Esophagus (tissue), 2 donors: ENCODE results near the gene PRRT2. TPM values are rescaled to one million over a fixed set of nuclear protein-coding genes. Genes with fewer than 3 reads are reported as not detected.

Experiments used
- H3K27ac ChIP-seq, 2 donors: one replicate each; pipeline ENCODE4 v1.5.1; 2013; ENCODE audit warnings: low read depth in 2 of 2, mild to moderate bottlenecking in 2 of 2, inconsistent platforms in 1 of 2, low read length in 1 of 2, moderate library complexity in 1 of 2
- H3K27me3 ChIP-seq, 2 donors: one replicate each; pipeline ENCODE4 v1.6.1; 2013; ENCODE audit warnings: low read length in 2 of 2, control low read depth in 1 of 2, mild to moderate bottlenecking in 1 of 2; ENCODE audit not compliant: insufficient read depth in 2 of 2, control insufficient read depth in 1 of 2
- H3K36me3 ChIP-seq, 2 donors: one replicate each; pipeline ENCODE4 v1.6.1; 2013; ENCODE audit warnings: low read length in 1 of 2; ENCODE audit not compliant: control insufficient read depth in 2 of 2, insufficient read depth in 2 of 2
- H3K4me1 ChIP-seq, 2 donors: one replicate each; pipeline ENCODE4 v1.6.1; 2013; ENCODE audit warnings: low read length in 1 of 2; ENCODE audit not compliant: control insufficient read depth in 2 of 2, insufficient read depth in 2 of 2
- H3K4me3 ChIP-seq, 2 donors: one replicate each; pipeline ENCODE4 v1.5.1; 2013; ENCODE audit warnings: low read length in 2 of 2, mild to moderate bottlenecking in 2 of 2, low read depth in 1 of 2, moderate library complexity in 1 of 2
- H3K9me3 ChIP-seq, 2 donors: one replicate each; pipeline ENCODE4 v1.6.1; 2013; ENCODE audit warnings: mild to moderate bottlenecking in 2 of 2, low read depth in 1 of 2, low read length in 1 of 2, moderate library complexity in 1 of 2; ENCODE audit not compliant: control insufficient read depth in 2 of 2, insufficient read depth in 1 of 2
- WGBS, 2 donors: extraction: QIAGEN DNeasy Blood & Tissue Kit; methylation state at CpG; one replicate each; pipeline ENCODE4 v1.1.7; 2013; 5-methylcytosine and 5-hydroxymethylcytosine counted together
- polyA plus RNA-seq, 2 donors: library from polyadenylated mRNA; stranded (reverse); fragments of 200-250 nt; gene quantifications; one replicate each; pipeline ENCODE4 v1.2.3, GENCODE V29; 2013
- donor health status: healthy with polysubstance abuse.
- donor health status: Bipolar disorder and iron deficiency.

The PRRT2 gene
- polyA plus RNA-seq, 2 donors: 1.1 to 2.1 TPM

DNA sequence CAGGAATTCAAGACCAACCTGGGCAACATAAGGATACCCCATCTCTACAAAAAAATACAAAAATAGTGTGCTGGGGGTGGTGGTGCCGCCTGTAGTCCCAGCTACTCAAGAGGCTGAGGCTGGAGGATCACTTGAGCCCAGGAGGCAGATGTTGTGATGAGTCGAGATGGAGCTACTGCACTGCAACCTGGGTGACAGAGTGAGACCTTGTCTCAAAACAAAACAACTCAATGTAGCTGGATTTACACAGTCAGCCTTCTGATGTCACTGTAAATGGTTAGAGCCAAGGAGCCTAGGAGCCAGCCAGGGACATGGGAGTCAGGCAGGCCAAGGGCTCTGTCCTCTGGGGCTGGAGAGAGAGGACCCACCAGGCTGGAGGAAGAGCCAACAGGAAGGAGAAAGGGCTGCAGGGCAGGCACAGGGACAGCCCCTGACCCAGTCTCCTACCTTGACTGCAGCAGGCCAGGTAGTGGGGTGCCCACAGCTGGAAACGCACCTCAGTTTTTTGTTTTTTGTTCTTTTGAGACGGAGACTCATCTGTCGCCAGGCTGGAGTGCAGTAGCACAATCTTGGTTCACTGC is 42.6 kb downstream of the PRRT2 start:
- no peak overlapping the region for H3K27ac ChIP-seq
- no peak overlapping the region for H3K4me3 ChIP-seq
- H3K36me3 ChIP-seq: peaks cover 4 to 12% of the 10 kb centered on the region in 2 donors
- 83 to 85% methylated on average over 5 of the region's 5 CpGs for WGBS, 2 donors
- no peaks in the 10 kb centered on the region for H3K4me1 ChIP-seq
- no peaks in the 10 kb centered on the region for H3K27me3 ChIP-seq
- no peaks in the 10 kb centered on the region for H3K9me3 ChIP-seq

DNA sequence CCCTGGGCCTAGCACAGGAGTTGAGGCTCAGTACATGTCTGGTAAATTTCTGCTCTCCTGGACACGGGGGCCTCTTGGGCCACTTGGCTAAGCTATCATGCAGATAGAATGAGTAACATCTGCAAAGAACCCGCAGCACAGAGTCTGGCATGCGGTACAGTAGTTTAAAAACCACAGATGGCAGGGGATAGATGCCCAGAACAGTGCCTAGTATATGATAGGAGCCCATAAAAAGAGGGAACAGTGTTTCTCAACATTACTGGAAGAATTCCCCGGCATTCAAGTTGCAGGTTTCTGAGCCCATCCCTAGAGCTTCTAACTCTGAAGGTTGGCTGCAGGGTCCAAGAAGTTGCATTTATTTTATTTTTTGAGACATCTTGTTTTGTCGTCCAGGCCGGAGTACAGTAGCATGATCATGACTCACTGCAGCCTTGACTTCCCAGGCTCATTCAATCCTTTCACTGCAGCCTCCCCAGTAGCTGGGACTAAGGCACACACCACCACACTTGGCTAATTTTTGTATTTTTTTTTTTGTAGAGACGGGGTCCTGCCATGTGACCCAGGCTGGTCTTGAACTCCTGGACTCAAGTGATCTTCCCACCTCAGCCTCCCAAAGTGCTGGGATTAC is 45.3 kb downstream of the PRRT2 start:
- no peak overlapping the region for H3K27ac ChIP-seq
- 78 to 80% methylated on average over 7 of the region's 7 CpGs for WGBS, 2 donors

DNA sequence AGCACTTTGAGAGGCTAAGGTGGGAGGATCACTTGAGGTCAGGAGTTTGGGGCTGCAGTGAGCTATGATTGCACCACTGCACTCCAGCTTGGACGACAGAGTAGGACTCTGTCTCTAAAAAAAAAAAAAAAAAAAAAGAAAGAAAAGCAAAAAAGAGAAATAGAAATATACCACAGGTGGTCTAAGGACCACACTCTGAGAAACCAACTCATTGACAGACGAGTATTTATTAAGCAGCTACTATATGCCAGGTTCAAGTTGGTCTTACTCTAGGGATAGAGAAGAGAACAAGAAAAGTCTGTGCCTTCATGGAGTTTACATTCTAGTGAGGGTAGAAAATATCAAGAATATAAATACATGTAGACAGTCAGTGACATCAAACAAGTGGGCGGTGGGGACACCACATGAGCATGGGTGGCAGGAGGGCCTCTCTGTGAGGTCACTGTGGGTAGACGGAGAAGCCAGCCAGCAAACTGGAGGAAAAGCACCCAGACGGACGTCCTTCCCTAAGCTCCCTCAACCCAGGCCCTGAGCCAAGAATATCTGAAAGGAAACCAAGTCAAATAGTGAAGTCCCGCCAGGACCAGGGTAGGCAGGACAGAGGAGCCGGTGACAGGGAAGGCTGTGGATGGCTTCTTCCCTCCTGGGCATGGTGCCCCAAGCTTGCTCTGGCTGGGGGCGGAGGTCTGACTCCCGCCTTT is 46.3 kb downstream of the PRRT2 start:
- 68 to 82% methylated on average over 10 of the region's 10 CpGs for WGBS, 2 donors
- H3K27me3 ChIP-seq: no peaks in the 10 kb centered on the region
- H3K4me3 ChIP-seq: no peak overlapping the region
- H3K27ac ChIP-seq: no peak overlapping the region
- peaks cover 2 to 4% of the 10 kb centered on the region in 2 donors for H3K4me1 ChIP-seq
- peaks cover 4 to 23% of the 10 kb centered on the region in 2 donors for H3K36me3 ChIP-seq
- no peaks in the 10 kb centered on the region for H3K9me3 ChIP-seq

More for the DNA sequence above, 45.3 kb downstream of the PRRT2 start:
- Histone ChIP-seq H3K4me3 (no peak overlapping the region), H3K9me3 (no peaks in the 10 kb centered on the region), H3K4me1 (peaks cover 2 to 4% of the 10 kb centered on the region in 2 donors), H3K36me3 (peaks cover 4 to 23% of the 10 kb centered on the region in 2 donors), H3K27me3 (no peaks in the 10 kb centered on the region)

DNA sequence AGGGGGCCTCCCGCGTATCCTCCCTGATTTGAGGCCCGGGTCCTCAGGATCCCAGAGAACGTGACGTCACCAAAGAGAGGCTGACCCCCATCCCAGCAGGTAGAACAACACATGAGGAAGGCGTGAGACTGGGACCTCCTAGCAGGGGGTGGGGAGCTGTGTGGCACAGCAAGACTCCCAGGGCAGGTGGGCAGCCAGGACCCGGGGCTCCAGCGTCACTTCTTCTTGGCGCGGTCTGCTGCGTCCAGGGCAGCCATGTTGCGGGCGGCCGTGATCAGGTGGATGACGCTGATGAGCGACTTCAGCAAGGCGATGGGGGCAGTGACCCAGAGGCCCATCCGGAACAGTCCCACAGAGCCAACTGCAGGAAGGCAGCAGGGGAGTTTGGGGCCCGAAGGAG is 47.0 kb downstream of the PRRT2 start:
- WGBS, 2 donors: 94% methylated on average over 19 of the region's 19 CpGs
- H3K27ac ChIP-seq: no peak overlapping the region
- H3K36me3 ChIP-seq: peaks cover 4 to 23% of the 10 kb centered on the region in 2 donors
- H3K4me1 ChIP-seq: peaks cover 2 to 7% of the 10 kb centered on the region in 2 donors
- H3K27me3 ChIP-seq: no peaks in the 10 kb centered on the region
- no peaks in the 10 kb centered on the region for H3K9me3 ChIP-seq
- H3K4me3 ChIP-seq: no peak overlapping the region

DNA sequence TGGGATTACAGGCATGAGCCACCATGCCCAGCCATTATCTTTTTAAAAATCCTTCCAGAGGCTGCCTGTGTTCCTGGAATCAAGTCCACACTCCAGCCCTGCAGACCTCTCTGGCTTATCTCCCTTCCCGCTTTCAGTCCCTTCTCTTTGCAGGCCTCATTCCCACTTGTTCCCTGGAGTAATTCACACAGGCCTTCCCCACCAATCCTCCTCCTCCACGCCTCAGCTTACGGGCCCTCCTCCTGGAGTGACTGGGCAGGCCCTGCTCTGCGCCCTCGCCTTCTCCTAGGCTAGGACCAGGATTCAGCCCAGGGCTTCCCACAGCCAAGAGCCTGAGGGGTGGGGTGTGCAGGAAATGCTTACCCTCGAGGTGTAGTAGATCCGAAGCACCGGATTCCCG is 48.2 kb downstream of the PRRT2 start:
- no peaks in the 10 kb centered on the region for H3K27me3 ChIP-seq
- WGBS, 2 donors: 87 to 90% methylated on average over 9 of the region's 9 CpGs
- no peak overlapping the region for H3K4me3 ChIP-seq
- no peaks in the 10 kb centered on the region for H3K9me3 ChIP-seq
- H3K4me1 ChIP-seq: peaks cover 2 to 7% of the 10 kb centered on the region in 2 donors
- H3K27ac ChIP-seq: no peak overlapping the region
- peaks cover 4 to 23% of the 10 kb centered on the region in 2 donors for H3K36me3 ChIP-seq

DNA sequence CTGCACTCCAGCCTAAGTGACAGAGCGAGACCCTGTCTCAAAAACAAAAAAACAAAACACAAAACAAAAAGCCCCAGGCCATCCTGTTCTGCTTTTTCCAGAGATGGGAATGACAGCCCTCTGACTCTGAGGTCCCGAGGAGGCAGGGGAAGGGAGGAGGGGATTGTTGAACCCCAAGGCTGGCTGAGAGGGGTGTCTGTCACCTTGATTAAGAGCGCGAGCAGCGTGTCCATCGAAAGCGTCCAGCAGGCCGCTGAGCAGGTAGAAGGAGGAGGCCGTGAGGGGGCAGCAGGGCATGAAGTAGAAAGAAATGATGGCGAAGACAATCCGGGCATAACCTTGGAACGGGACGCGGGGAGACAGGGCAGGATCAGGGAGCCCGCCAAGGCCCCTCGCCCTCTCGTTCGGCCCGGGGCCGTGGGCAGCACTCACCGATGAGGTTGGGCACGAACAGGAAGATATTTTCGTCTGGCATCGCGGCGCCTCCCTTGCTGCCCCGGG is 50.4 kb downstream of the PRRT2 start:
- peak overlapping the region; percentile 82 for H3K27ac ChIP-seq
- no peaks in the 10 kb centered on the region for H3K27me3 ChIP-seq
- H3K36me3 ChIP-seq: peaks cover 4 to 23% of the 10 kb centered on the region in 2 donors
- H3K9me3 ChIP-seq: no peaks in the 10 kb centered on the region
- H3K4me3 ChIP-seq: peak overlapping the region; percentile 75 to 99
- 1 to 2% methylated on average over 27 of the region's 27 CpGs for WGBS, 2 donors
- H3K4me1 ChIP-seq: peaks cover 2 to 7% of the 10 kb centered on the region in 2 donors

DNA sequence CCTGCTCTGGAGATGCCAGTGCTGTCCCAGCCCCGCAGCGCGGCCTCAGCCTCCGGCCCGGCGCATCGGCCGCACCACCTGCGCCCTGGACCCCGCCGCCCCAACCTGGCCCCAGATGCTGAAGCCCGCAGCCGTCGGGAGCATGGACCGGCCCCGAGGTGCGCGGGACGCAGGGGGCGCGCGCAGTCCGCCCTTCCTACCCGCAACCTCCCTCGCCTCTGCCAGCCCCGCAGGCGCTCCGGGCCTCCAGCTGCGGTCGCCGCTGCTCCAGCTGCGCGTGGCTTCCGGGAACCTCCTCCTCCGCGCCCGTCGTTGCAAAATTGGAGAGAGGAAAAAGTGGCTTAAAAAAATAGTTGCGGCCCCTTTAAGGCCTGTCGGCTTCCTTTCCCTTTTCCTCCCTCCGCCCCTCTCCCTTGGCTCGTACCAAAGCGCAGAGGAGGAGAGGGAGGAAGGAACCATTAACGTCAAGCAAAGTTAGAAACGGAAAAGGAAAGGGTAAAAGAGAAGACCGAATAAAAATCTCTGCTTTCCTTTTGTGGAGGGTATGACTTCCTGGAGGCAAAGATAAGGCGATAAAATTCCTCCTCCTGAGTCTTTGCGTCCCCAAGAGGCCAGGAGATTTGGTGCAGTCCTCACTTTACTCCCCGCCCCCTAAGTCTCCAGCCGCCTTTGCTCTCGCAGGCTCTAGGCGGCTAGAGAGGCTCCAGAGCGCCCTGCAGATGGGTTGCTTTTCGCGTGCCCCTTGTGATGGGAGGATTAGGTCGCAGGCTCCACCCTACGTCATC is 51.1 kb downstream of the PRRT2 start, which contains the start of gene CDIPT:
Gene CDIPT, minus strand, starts transcription at position 343 of the 785 bp plus-strand sequence. CDS start 369 bp downstream, outside the sequence.
- no peaks in the 10 kb centered on the region for H3K9me3 ChIP-seq
- H3K36me3 ChIP-seq: peaks cover 4 to 23% of the 10 kb centered on the region in 2 donors
- H3K4me1 ChIP-seq: peaks cover 2 to 7% of the 10 kb centered on the region in 2 donors
- H3K27ac ChIP-seq: peak within 1 kb of the TSS; percentile 82
- H3K4me3 ChIP-seq: peak within 1 kb of the TSS; percentile 75 to 99
- 0 to 1% methylated on average over 53 to 57 of the region's 57 CpGs for WGBS, 2 donors
- no peaks in the 10 kb centered on the region for H3K27me3 ChIP-seq

DNA sequence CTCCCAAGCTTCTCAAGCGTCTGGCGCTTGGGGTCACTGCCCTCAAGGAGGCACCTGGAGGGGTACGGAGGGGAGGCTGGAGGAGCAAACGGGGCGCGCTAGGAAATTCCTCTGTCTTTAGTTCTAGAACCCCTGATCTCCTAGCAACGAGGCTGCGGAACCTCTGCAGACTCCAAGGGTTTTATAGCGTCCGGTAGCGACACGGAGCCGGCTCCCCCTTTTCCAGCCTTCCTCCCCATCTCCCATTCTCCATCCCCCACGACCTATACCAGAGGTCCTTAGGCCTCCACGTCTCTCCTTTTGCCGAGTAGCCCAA is 51.6 kb downstream of the PRRT2 start:
- Histone ChIP-seq H3K9me3 (no peaks in the 10 kb centered on the region), H3K27me3 (no peaks in the 10 kb centered on the region), H3K4me3 (peak overlapping the region; percentile 75 to 99), H3K36me3 (peaks cover 4 to 21% of the 10 kb centered on the region in 2 donors), H3K27ac (peak overlapping the region in 1 of 2 donors; percentile 82), H3K4me1 (peaks cover 2 to 7% of the 10 kb centered on the region in 2 donors)
- 30 to 31% methylated on average over 15 to 16 of the region's 16 CpGs for WGBS, 2 donors

DNA sequence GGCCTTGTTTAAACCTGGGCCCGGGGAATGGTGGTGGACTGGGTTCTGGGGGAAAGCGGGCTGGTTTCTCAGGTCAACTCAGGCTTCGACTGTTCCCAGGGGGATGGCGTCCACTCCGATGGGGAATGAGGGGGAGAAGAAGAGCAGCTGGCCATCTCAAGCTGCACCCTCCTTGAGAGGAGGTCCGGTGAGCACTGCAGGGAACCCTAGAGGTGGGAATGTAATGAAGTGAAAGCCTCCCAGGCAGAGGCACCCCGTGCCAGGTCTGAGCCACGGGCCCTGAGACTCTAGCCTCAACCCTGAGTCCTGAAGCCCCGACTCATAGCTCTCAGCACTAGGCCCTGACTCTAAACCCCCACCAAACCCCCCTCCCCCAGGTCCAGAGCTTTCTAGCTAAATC is 52.2 kb downstream of the PRRT2 start:
- no peaks in the 10 kb centered on the region for H3K9me3 ChIP-seq
- WGBS, 2 donors: 87 to 90% methylated on average over 9 of the region's 9 CpGs
- H3K27me3 ChIP-seq: no peaks in the 10 kb centered on the region
- no peak overlapping the region for H3K27ac ChIP-seq
- H3K4me1 ChIP-seq: peaks cover 2 to 7% of the 10 kb centered on the region in 2 donors
- no peak overlapping the region for H3K4me3 ChIP-seq
- H3K36me3 ChIP-seq: peaks cover 0 to 15% of the 10 kb centered on the region in 2 donors
